Thyroid gland (tissue), 4 donors: Measurements from ENCODE around the gene NSMCE4A. TPM values are rescaled to one million over a fixed set of nuclear protein-coding genes. Genes with fewer than 3 reads are reported as not detected.
A peak's percentile ranks its signal among the peaks of the same experiment; 100 is the strongest.
"Not testable (repeated sequence)": the region's sequence is repeated elsewhere in the genome, so short reads cannot be mapped to it uniquely, and the experiment has no call there.

Source experiments
- DNase-seq, 2 donors: peaks; one replicate each; pipeline ENCODE4 v3.0.0-alpha.2; 2019
- H3K27ac ChIP-seq, 3 donors: fragments of 200-600 bp; sonication (generic); 1 replicate in 2 of 3; 2 replicates in 1 of 3; pipeline ENCODE4 v1.5.1; 2016 to 2019; ENCODE audit warnings: mild to moderate bottlenecking in 1 of 3, moderate library complexity in 1 of 3
- H3K27me3 ChIP-seq: fragments of 200-600 bp; sonication (generic); one replicate; pipeline ENCODE4 v1.5.1; 2019
- H3K36me3 ChIP-seq, 2 donors: fragments of 200-600 bp; sonication (generic); one replicate each; pipeline ENCODE4 v1.5.1; 2016 to 2019
- H3K4me1 ChIP-seq, 2 donors: fragments of 200-600 bp; sonication (generic); one replicate each; pipeline ENCODE4 v1.5.1; 2017 to 2019
- H3K4me3 ChIP-seq, 3 donors: fragments of 200-600 bp; sonication (generic); replicated peaks in 1 of 3; 1 replicate in 2 of 3; 2 replicates in 1 of 3; pipeline ENCODE4 v1.5.1; 2016; ENCODE audit warnings: mild to moderate bottlenecking in 1 of 3
- H3K9me3 ChIP-seq: fragments of 200-600 bp; sonication (generic); one replicate; pipeline ENCODE4 v1.5.1; 2017
- POLR2A ChIP-seq, 2 donors: fragments of 450-650 bp; IDR thresholded peaks; one replicate each; pipeline ENCODE4 v1.6.1; 2017; ENCODE audit warnings: antibody characterized with exemption in 2 of 2, mild to moderate bottlenecking in 2 of 2, moderate library complexity in 1 of 2
- WGBS, 2 donors: methylation state at CpG; one replicate each; pipeline ENCODE4 v1.1.5; 2017; 5-methylcytosine and 5-hydroxymethylcytosine counted together
- intact Hi-C: fragments of 100-400 bp; cut with DNase I; formaldehyde crosslinking; loops from one replicate; pipeline ENCODE4 v1.15.1; 2023
- total RNA-seq, 4 donors: library from RNA; depleted of rRNA; stranded (reverse); fragments of >200 nt; gene quantifications; one replicate each; pipeline ENCODE4 v1.2.3, GENCODE V29; 2016
- TF ChIP-seq, protein P1 (sequence below), 6 experiments: fragments of 200-600 bp in 3 of 6; fragments of 450-650 bp in 3 of 6; sonication (generic) in 3 of 6; IDR thresholded peaks; one replicate each; pipeline ENCODE4 v1.5.1; 2016 to 2019; ENCODE audit warnings: antibody characterized with exemption in 6 of 6, mild to moderate bottlenecking in 2 of 6, inconsistent platforms in 1 of 6, moderate library complexity in 1 of 6

Gene NSMCE4A
- total RNA-seq, 4 donors from 2014 or later: 73.1 to 133 (median 111) TPM

DNA sequence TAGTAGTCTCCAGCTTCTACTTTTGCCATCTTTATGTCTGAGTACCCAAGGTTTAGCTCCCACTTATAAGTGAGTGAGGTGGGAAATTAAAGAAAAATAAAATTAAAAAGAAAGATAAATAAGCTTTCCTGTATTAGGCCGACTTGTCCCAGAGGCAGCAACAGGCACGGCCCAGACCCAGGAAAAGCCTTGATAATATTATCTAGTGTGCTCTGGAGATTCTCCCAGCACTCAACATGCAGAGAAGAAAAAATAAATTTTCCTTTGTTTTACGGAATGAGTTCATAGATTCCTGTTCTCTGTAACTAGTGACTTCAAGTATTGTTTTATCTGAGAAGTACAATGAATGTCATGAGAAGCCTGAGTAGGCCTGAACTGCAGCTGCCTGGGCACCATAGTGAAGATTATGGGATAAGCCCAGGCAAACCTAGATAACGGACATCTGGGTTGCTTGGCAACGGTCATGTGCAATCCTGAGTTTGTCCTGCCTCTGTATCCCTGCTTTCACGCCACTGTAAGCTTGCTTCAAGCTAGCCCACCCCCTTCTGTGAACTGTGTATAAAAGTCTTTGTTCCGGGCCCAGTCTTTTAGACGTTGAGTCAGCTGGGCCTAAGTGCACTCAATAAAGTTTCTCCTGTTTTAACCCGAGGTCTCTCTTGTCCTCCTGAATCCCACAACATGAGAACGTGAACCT lies 53.6 kb downstream of the NSMCE4A start:
- Histone ChIP-seq H3K27me3 (no peaks in the 10 kb centered on the region), H3K27ac (no peak overlapping the region), H3K36me3 (peaks cover 0 to 5% of the 10 kb centered on the region in 2 donors), H3K9me3 (no peaks in the 10 kb centered on the region), H3K4me3 (no peak overlapping the region), H3K4me1 (peaks cover 6 to 8% of the 10 kb centered on the region in 2 donors)
- intact Hi-C loops: no loop called here
- DNase-seq: no peak
- 79 to 83% methylated on average over 10 of the region's 10 CpGs for WGBS, 2 donors
- no peak for TF ChIP-seq POLR2A (IDR thresholded peaks at IDR 0.05)
- TF ChIP-seq, protein P1, sequence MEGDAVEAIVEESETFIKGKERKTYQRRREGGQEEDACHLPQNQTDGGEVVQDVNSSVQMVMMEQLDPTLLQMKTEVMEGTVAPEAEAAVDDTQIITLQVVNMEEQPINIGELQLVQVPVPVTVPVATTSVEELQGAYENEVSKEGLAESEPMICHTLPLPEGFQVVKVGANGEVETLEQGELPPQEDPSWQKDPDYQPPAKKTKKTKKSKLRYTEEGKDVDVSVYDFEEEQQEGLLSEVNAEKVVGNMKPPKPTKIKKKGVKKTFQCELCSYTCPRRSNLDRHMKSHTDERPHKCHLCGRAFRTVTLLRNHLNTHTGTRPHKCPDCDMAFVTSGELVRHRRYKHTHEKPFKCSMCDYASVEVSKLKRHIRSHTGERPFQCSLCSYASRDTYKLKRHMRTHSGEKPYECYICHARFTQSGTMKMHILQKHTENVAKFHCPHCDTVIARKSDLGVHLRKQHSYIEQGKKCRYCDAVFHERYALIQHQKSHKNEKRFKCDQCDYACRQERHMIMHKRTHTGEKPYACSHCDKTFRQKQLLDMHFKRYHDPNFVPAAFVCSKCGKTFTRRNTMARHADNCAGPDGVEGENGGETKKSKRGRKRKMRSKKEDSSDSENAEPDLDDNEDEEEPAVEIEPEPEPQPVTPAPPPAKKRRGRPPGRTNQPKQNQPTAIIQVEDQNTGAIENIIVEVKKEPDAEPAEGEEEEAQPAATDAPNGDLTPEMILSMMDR (IDR thresholded peaks at IDR 0.05): no peak

DNA sequence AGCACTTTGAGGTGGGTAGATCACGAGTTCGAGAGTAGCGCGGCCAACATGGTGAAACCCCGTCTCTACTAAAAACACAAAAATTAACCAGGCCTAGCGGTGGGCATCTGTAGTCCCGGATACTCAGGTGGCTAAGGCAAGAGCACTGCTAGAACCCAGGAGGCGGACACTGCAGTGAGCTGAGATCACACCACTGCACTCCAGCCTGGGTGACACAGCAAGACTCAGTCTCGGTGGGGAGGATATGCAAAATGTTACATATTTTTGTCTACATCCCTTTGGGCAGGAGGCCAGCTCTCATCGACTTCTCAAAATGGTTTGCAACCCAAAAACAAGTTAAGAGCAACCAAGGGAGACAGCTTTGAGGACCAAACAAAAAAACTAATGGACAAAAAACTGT lies 55.4 kb downstream of the NSMCE4A start:
- no peak for DNase-seq
- intact Hi-C loops: no loop called here
- no peak overlapping the region for H3K4me3 ChIP-seq
- no peaks in the 10 kb centered on the region for H3K9me3 ChIP-seq
- no peaks in the 10 kb centered on the region for H3K27me3 ChIP-seq
- TF ChIP-seq POLR2A (IDR thresholded peaks at IDR 0.05): no peak
- TF ChIP-seq, protein P1 (IDR thresholded peaks at IDR 0.05): no peak
- H3K27ac ChIP-seq: no peak overlapping the region
- H3K36me3 ChIP-seq: peaks cover 0 to 5% of the 10 kb centered on the region in 2 donors
- H3K4me1 ChIP-seq: no peaks in the 10 kb centered on the region
- WGBS, 2 donors: 96% methylated on average over 10 of the region's 10 CpGs

DNA sequence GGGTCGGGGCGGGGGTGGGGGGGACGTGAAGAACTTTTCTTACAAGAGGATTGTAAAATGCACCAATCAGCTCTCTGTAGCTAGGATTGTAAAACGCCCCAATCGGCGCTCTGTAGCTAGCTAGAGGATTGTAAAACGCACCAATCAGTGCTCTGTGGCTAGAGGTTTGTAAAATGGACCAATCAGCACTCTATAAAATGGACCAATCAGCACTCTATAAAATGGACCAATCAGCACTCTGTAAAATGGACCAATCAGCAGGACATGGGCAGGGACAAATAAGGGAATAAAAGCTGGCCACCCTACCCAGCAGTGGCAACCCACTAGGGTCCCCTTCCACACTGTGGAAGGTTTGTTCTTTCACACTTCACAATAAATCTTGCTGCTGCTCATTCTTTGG lies 56.2 kb downstream of the NSMCE4A start:
- intact Hi-C loops, H3K36me3 ChIP-seq, DNase-seq: not testable (repeated sequence)

DNA sequence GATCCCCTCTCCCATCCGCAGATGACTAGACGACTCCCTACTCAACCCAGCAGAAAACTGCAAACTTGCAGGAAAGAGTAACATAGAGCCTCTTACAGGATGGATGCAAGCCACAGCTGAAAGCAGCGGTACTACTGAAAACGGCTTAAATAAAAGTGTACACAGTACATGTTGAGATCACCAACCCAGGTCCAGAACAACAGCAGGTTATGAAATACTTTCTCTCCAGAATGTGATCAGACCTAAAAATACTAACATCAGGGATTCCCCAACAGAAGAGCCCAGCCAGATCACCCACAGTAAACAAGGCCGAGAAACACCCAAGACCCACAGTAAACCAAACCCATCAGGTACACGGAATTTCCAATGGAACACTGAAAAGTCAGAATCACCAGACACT lies 60.4 kb downstream of the NSMCE4A start:
- H3K27me3 ChIP-seq: no peaks in the 10 kb centered on the region
- no peak overlapping the region for H3K4me3 ChIP-seq
- intact Hi-C loops: no loop called here
- no peaks in the 10 kb centered on the region for H3K9me3 ChIP-seq
- 91 to 95% methylated on average over 6 of the region's 6 CpGs for WGBS, 2 donors
- no peak for DNase-seq
- H3K27ac ChIP-seq: no peak overlapping the region
- H3K4me1 ChIP-seq: peaks cover 4% of the 10 kb centered on the region in 2 donors
- TF ChIP-seq, protein P1 (IDR thresholded peaks at IDR 0.05): no peak
- TF ChIP-seq POLR2A (IDR thresholded peaks at IDR 0.05): no peak
- H3K36me3 ChIP-seq: peaks cover 0 to 8% of the 10 kb centered on the region in 2 donors

More for the DNA sequence above, 56.2 kb downstream of the NSMCE4A start:
- H3K9me3 ChIP-seq, H3K4me1 ChIP-seq, H3K27me3 ChIP-seq, H3K4me3 ChIP-seq, H3K27ac ChIP-seq: not testable (repeated sequence)
- WGBS, 2 donors: 96 to 98% methylated on average over 7 of the region's 7 CpGs

DNA sequence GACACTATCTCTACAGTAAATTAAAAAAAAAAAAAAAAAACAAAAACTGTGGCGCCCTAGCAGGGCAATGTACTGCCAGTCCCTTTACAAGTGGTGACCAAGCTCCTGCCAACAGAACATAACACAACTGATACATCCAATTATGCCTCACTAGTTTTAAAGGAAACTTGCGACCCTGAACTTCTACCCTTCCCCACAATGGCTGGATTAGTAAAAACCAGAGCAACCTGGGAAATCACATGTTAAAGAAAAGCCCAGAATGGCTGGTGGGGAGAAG lies 63.7 kb downstream of the NSMCE4A start:
- WGBS, 2 donors: 95 to 96% methylated on average over 2 of the region's 2 CpGs
- peaks cover 4% of the 10 kb centered on the region in 2 donors for H3K4me1 ChIP-seq
- DNase-seq: no peak
- peaks cover 0 to 10% of the 10 kb centered on the region in 2 donors for H3K36me3 ChIP-seq
- intact Hi-C loops: no loop called here
- H3K4me3 ChIP-seq: no peak overlapping the region
- H3K27me3 ChIP-seq: no peaks in the 10 kb centered on the region
- no peaks in the 10 kb centered on the region for H3K9me3 ChIP-seq
- peak overlapping the region in 2 of 3 donors; percentile 4 to 5 for H3K27ac ChIP-seq
- TF ChIP-seq, protein P1 (IDR thresholded peaks at IDR 0.05): no peak
- no peak for TF ChIP-seq POLR2A (IDR thresholded peaks at IDR 0.05)
